Right atrium auricular region (tissue), 2 donors: ENCODE results near the gene B9D2. TPM values are rescaled to one million over a fixed set of nuclear protein-coding genes. Genes with fewer than 3 reads are reported as not detected.

Source experiments
- DNase-seq: peaks from one replicate; pipeline ENCODE4 v3.0.0-alpha.2; 2019; ENCODE audit warnings: low spot score
- H3K27ac ChIP-seq, 2 donors: fragments of 200-600 bp; sonication (generic); 1 replicate in 1 of 2; 2 replicates in 1 of 2; pipeline ENCODE4 v1.5.1; 2016 to 2019
- H3K27me3 ChIP-seq, 2 donors: fragments of 200-600 bp; sonication (generic); one replicate each; pipeline versions ENCODE4 v1.5.1 to v1.6.0; 2017 to 2019
- H3K36me3 ChIP-seq: fragments of 200-600 bp; sonication (generic); one replicate; pipeline ENCODE4 v1.5.1; 2016
- H3K4me1 ChIP-seq, 2 donors: fragments of 200-600 bp; sonication (generic); one replicate each; pipeline versions ENCODE4 v1.5.1 to v1.6.0; 2017 to 2019
- H3K4me3 ChIP-seq, 2 donors: fragments of 200-600 bp; sonication (generic); 1 replicate in 1 of 2; 2 replicates in 1 of 2; pipeline ENCODE4 v1.5.1; 2017 to 2019; ENCODE audit warnings: mild to moderate bottlenecking in 1 of 2, moderate library complexity in 1 of 2
- H3K9me3 ChIP-seq, 2 donors: fragments of 200-600 bp; sonication (generic); one replicate each; pipeline ENCODE4 v1.5.1; 2019
- CTCF ChIP-seq, 2 donors: fragments of 200-600 bp; sonication (generic); IDR thresholded peaks; one replicate each; pipeline ENCODE4 v1.5.1; 2019; ENCODE audit warnings: antibody characterized with exemption in 2 of 2
- total RNA-seq, 2 donors: library from RNA; depleted of rRNA; stranded (reverse); fragments of >200 nt; gene quantifications; one replicate each; pipeline ENCODE4 v1.1.0, GENCODE V29; 2016

The B9D2 gene
- total RNA-seq, 2 donors from 2014 or later = 1.9 to 3.8 TPM

GRCh38 chr19:41328157-41328841 lies 35.6 kb downstream of the B9D2 start:
- Histone ChIP-seq H3K4me1 (peaks cover 7 to 58% of the 10 kb centered on the region in 2 donors), H3K36me3 (peaks cover 17% of the 10 kb centered on the region), H3K27ac (peak overlapping the region; percentile 93 to 97), H3K9me3 (no peaks in the 10 kb centered on the region), H3K27me3 (no peaks in the 10 kb centered on the region), H3K4me3 (peak overlapping the region in 1 of 2 donors; percentile 40)
- no peak for DNase-seq
- TF ChIP-seq CTCF (IDR thresholded peaks at IDR 0.05) = no peak

GRCh38 chr19:41327576-41328156 lies 36.3 kb downstream of the B9D2 start:
- peak; percentile 78 for DNase-seq
- Histone ChIP-seq H3K4me1 (peaks cover 7 to 64% of the 10 kb centered on the region in 2 donors), H3K27ac (peak overlapping the region; percentile 93 to 97), H3K9me3 (no peaks in the 10 kb centered on the region), H3K36me3 (peaks cover 15% of the 10 kb centered on the region), H3K4me3 (peak overlapping the region; percentile 24 to 40), H3K27me3 (no peaks in the 10 kb centered on the region)
- no peak for TF ChIP-seq CTCF (IDR thresholded peaks at IDR 0.05)

GRCh38 chr19:41327076-41327575 lies 36.8 kb downstream of the B9D2 start:
- Histone ChIP-seq H3K27ac (peak overlapping the region; percentile 93 to 97), H3K9me3 (no peaks in the 10 kb centered on the region), H3K4me1 (peaks cover 7 to 70% of the 10 kb centered on the region in 2 donors), H3K4me3 (peak overlapping the region; percentile 24 to 40), H3K27me3 (no peaks in the 10 kb centered on the region), H3K36me3 (peaks cover 9% of the 10 kb centered on the region)
- no peak for DNase-seq
- TF ChIP-seq CTCF (IDR thresholded peaks at IDR 0.05) = no peak

GRCh38 chr19:41325947-41326706 lies 37.8 kb downstream of the B9D2 start:
- Histone ChIP-seq H3K9me3 (no peaks in the 10 kb centered on the region), H3K27me3 (no peaks in the 10 kb centered on the region), H3K27ac (peak overlapping the region; percentile 93 to 97), H3K4me1 (peaks cover 7 to 80% of the 10 kb centered on the region in 2 donors), H3K4me3 (peak overlapping the region; percentile 16 to 39), H3K36me3 (peaks cover 3% of the 10 kb centered on the region)
- no peak for DNase-seq
- TF ChIP-seq CTCF (IDR thresholded peaks at IDR 0.05) = no peak

- no peak for TF ChIP-seq CTCF (IDR thresholded peaks at IDR 0.05)
- peak overlapping the region; percentile 16 to 39 for H3K4me3 ChIP-seq
- H3K4me1 ChIP-seq = peaks cover 7 to 81% of the 10 kb centered on the region in 2 donors
- no peak for DNase-seq
- H3K27ac ChIP-seq = peak overlapping the region; percentile 93 to 97
- H3K9me3 ChIP-seq = no peaks in the 10 kb centered on the region
- no peaks in the 10 kb centered on the region for H3K27me3 ChIP-seq
- peaks cover 6% of the 10 kb centered on the region for H3K36me3 ChIP-seq
These were observed 38.4 kb downstream of the B9D2 start for GRCh38 chr19:41325640-41325946.
